PC-9 (cell line): ENCODE data around the gene HTRA3.

ENCODE experiments used
- EZH2 ChIP-seq: fragments of 200-600 bp; sonication (generic); IDR thresholded peaks from 2 replicates; pipeline ENCODE4 v1.8.0; 2017; ENCODE audit warnings: antibody characterized with exemption, low read depth
- TF ChIP-seq, protein P1 (sequence below): fragments of 200-600 bp; sonication (generic); conservative IDR thresholded peaks from 2 replicates; pipeline ENCODE4 v1.6.1; 2017; ENCODE audit warnings: mixed run types, antibody characterized with exemption, mild to moderate bottlenecking, moderate library complexity

GRCh38 chr4:8348071-8348470, 78.5 kb downstream of the HTRA3 start:
- TF ChIP-seq, protein P1, sequence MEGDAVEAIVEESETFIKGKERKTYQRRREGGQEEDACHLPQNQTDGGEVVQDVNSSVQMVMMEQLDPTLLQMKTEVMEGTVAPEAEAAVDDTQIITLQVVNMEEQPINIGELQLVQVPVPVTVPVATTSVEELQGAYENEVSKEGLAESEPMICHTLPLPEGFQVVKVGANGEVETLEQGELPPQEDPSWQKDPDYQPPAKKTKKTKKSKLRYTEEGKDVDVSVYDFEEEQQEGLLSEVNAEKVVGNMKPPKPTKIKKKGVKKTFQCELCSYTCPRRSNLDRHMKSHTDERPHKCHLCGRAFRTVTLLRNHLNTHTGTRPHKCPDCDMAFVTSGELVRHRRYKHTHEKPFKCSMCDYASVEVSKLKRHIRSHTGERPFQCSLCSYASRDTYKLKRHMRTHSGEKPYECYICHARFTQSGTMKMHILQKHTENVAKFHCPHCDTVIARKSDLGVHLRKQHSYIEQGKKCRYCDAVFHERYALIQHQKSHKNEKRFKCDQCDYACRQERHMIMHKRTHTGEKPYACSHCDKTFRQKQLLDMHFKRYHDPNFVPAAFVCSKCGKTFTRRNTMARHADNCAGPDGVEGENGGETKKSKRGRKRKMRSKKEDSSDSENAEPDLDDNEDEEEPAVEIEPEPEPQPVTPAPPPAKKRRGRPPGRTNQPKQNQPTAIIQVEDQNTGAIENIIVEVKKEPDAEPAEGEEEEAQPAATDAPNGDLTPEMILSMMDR: no peak
- TF ChIP-seq EZH2: no peak
